ENCODE data around the gene PIN1.
A peak's percentile ranks its signal among the peaks of the same experiment; 100 is the strongest.

GRCh38 chr19:9785367-9786331 lies 49.5 kb upstream of the PIN1 start:
- TF ChIP-seq CTCF (IDR thresholded peaks at IDR 0.05) (no peak), POLR2A (IDR thresholded peaks at IDR 0.05) (peak in 1 of 2 donors; percentile 87)
